ENCODE data around the gene NECTIN2.
"Not testable (repeated sequence)": the region's sequence is repeated elsewhere in the genome, so short reads cannot be mapped to it uniquely, and the experiment has no call there.

Gene NECTIN2

DNA sequence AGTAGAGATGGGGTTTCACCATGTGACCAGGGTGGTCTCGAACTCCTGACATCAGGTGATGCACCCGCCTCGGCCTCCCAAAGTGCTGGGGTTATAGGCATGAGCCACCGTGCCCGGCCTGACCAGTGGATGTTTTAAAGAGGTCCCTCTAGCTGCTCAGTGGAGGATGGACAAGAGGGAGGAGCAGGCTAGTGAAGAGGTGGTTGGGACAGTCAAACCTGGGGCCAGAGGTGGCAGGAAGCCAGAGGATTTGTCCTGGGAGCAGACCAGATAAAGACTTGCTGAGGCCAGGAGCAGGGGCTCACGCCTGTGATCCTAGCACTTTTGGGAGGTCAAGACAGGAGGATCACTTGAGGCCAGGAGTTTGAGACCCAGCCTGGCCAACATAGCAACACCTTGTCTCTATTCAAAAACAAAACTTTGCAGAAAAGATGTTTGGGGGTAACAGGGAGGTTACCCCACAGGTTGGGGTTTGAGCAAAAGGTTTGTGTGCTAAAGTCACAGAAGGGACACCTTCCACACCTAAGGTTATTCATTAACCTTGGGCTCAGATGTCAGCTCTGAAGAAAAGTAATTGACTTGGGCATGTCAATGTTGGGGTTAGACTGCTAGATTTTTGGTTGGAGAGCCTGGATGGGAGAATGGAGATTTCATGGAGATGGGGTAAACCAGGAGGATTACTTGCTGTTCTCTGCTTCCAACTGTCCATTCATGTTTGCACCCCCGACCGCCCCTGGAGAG, 28.2 kb upstream of the NECTIN2 start:
- Histone ChIP-seq H3K9me3 (ENCODE audit: control insufficient read depth, insufficient read depth, low read length) (no peaks in the 10 kb centered on the region), H3K36me3 (ENCODE audit: control insufficient read depth, insufficient read depth, low read length) (peaks cover 31% of the 10 kb centered on the region), H3K4me1 (ENCODE audit: control insufficient read depth, insufficient read depth, low read length) (no peaks in the 10 kb centered on the region), H3K27ac (ENCODE audit: low read length) (no peak overlapping the region), H3K27me3 (ENCODE audit: control insufficient read depth, insufficient read depth, low read length) (no peaks in the 10 kb centered on the region), H3K4me3 (ENCODE audit: low read length) (no peak overlapping the region)
- DNase-seq (ENCODE audit: low read depth, low spot score): no peak
- no CpG with 5 or more reads among the region's 8 CpGs for WGBS (ENCODE audit: insufficient coverage, insufficient read length)

GRCh38 chr19:44818466-44819031, 27.5 kb upstream of the NECTIN2 start:
- Histone ChIP-seq H3K4me3 (ENCODE audit: low read length) (no peak overlapping the region), H3K36me3 (ENCODE audit: control insufficient read depth, insufficient read depth, low read length) (peaks cover 27% of the 10 kb centered on the region), H3K9me3 (ENCODE audit: control insufficient read depth, insufficient read depth, low read length) (no peaks in the 10 kb centered on the region), H3K4me1 (ENCODE audit: control insufficient read depth, insufficient read depth, low read length) (no peaks in the 10 kb centered on the region), H3K27ac (ENCODE audit: low read length) (no peak overlapping the region), H3K27me3 (ENCODE audit: control insufficient read depth, insufficient read depth, low read length) (no peaks in the 10 kb centered on the region)
- WGBS (ENCODE audit: insufficient coverage, insufficient read length): no CpG with 5 or more reads among the region's 20 CpGs
- no peak for DNase-seq (ENCODE audit: low read depth, low spot score)

DNA sequence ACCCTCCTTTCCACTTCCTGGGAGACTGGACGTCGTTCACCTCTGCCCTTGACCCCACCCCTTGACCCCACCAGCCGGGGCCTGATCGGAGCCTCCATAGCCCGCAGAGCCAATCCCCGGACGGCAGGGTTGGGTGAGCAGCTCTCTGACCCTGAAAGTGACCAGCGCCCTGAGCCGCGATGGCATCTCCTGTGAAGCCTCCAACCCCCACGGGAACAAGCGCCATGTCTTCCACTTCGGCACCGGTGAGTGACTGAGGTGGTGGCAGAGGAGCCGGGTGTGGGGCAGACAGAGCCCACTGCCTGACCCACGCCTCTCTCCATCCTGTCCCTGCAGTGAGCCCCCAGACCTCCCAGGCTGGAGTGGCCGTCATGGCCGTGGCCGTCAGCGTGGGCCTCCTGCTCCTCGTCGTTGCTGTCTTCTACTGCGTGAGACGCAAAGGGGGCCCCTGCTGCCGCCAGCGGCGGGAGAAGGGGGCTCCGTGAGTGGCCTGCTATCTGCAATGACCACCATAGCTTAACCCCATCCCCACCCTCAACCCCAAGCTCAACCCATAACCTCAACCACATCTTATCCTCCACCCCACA, 26.8 kb upstream of the NECTIN2 start:
- no peak for DNase-seq (ENCODE audit: low read depth, low spot score)
- Histone ChIP-seq H3K36me3 (ENCODE audit: control insufficient read depth, insufficient read depth, low read length) (peaks cover 19% of the 10 kb centered on the region), H3K4me1 (ENCODE audit: control insufficient read depth, insufficient read depth, low read length) (no peaks in the 10 kb centered on the region), H3K27ac (ENCODE audit: low read length) (no peak overlapping the region), H3K27me3 (ENCODE audit: control insufficient read depth, insufficient read depth, low read length) (no peaks in the 10 kb centered on the region), H3K4me3 (ENCODE audit: low read length) (no peak overlapping the region), H3K9me3 (ENCODE audit: control insufficient read depth, insufficient read depth, low read length) (no peaks in the 10 kb centered on the region)
- WGBS (ENCODE audit: insufficient coverage, insufficient read length): no CpG with 5 or more reads among the region's 28 CpGs

DNA sequence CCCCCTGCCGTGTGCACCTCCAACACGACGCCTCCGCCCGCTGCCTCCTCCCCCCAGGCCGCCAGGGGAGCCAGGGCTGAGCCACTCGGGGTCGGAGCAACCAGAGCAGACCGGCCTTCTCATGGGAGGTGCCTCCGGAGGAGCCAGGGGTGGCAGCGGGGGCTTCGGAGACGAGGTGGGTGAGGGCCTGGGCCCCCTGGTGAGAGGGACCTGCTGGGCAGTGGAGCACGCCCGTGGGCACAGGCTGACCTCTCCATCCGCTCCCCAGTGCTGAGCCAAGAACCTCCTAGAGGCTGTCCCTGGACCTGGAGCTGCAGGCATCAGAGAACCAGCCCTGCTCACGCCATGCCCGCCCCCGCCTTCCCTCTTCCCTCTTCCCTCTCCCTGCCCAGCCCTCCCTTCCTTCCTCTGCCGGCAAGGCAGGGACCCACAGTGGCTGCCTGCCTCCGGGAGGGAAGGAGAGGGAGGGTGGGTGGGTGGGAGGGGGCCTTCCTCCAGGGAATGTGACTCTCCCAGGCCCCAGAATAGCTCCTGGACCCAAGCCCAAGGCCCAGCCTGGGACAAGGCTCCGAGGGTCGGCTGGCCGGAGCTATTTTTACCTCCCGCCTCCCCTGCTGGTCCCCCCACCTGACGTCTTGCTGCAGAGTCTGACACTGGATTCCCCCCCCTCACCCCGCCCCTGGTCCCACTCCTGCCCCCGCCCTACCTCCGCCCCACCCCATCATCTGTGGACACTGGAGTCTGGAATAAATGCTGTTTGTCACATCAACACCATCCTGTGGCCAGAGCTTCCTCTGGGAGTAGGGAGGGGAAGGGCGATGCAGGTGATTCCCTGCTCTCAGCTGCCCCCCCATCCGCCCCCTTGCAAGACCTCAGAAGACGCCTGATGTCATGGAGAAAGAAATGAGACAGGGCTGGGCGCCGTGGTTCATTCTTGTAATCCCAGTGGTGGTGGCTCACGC, 25.2 kb upstream of the NECTIN2 start:
- no peaks in the 10 kb centered on the region for H3K4me1 ChIP-seq (ENCODE audit: control insufficient read depth, insufficient read depth, low read length)
- H3K9me3 ChIP-seq (ENCODE audit: control insufficient read depth, insufficient read depth, low read length): no peaks in the 10 kb centered on the region
- no peak overlapping the region for H3K4me3 ChIP-seq (ENCODE audit: low read length)
- WGBS (ENCODE audit: insufficient coverage, insufficient read length): no CpG with 5 or more reads among the region's 35 CpGs
- H3K36me3 ChIP-seq (ENCODE audit: control insufficient read depth, insufficient read depth, low read length): peaks cover 16% of the 10 kb centered on the region
- peaks cover 5% of the 10 kb centered on the region for H3K27me3 ChIP-seq (ENCODE audit: control insufficient read depth, insufficient read depth, low read length)
- no peak overlapping the region for H3K27ac ChIP-seq (ENCODE audit: low read length)
- DNase-seq (ENCODE audit: low read depth, low spot score): no peak

GRCh38 chr19:44822177-44822576, 23.9 kb upstream of the NECTIN2 start:
- Histone ChIP-seq H3K4me1 (ENCODE audit: control insufficient read depth, insufficient read depth, low read length) (no peaks in the 10 kb centered on the region), H3K27ac (ENCODE audit: low read length) (no peak overlapping the region), H3K36me3 (ENCODE audit: control insufficient read depth, insufficient read depth, low read length) (peaks cover 16% of the 10 kb centered on the region), H3K27me3 (ENCODE audit: control insufficient read depth, insufficient read depth, low read length) (peaks cover 7% of the 10 kb centered on the region), H3K9me3 (ENCODE audit: control insufficient read depth, insufficient read depth, low read length) (no peaks in the 10 kb centered on the region), H3K4me3 (ENCODE audit: low read length) (no peak overlapping the region)
- no CpG with 5 or more reads among the region's 11 CpGs for WGBS (ENCODE audit: insufficient coverage, insufficient read length)
- no peak for DNase-seq (ENCODE audit: low read depth, low spot score)

- H3K4me1 ChIP-seq (ENCODE audit: control insufficient read depth, insufficient read depth, low read length): no peaks in the 10 kb centered on the region
- peaks cover 8% of the 10 kb centered on the region for H3K27me3 ChIP-seq (ENCODE audit: control insufficient read depth, insufficient read depth, low read length)
- no peak overlapping the region for H3K4me3 ChIP-seq (ENCODE audit: low read length)
- WGBS (ENCODE audit: insufficient coverage, insufficient read length): no CpG with 5 or more reads among the region's 10 CpGs
- peaks cover 16% of the 10 kb centered on the region for H3K36me3 ChIP-seq (ENCODE audit: control insufficient read depth, insufficient read depth, low read length)
- H3K9me3 ChIP-seq (ENCODE audit: control insufficient read depth, insufficient read depth, low read length): no peaks in the 10 kb centered on the region
- H3K27ac ChIP-seq (ENCODE audit: low read length): no peak overlapping the region
- DNase-seq (ENCODE audit: low read depth, low spot score): no peak
Observed at GRCh38 chr19:44822670-44823372, 23.3 kb upstream of the NECTIN2 start.

- peaks cover 16% of the 10 kb centered on the region for H3K36me3 ChIP-seq (ENCODE audit: control insufficient read depth, insufficient read depth, low read length)
- H3K4me3 ChIP-seq (ENCODE audit: low read length): no peak overlapping the region
- H3K9me3 ChIP-seq (ENCODE audit: control insufficient read depth, insufficient read depth, low read length): no peaks in the 10 kb centered on the region
- no CpG with 5 or more reads among the region's 4 CpGs for WGBS (ENCODE audit: insufficient coverage, insufficient read length)
- DNase-seq (ENCODE audit: low read depth, low spot score): no peak
- H3K4me1 ChIP-seq (ENCODE audit: control insufficient read depth, insufficient read depth, low read length): no peaks in the 10 kb centered on the region
- H3K27ac ChIP-seq (ENCODE audit: low read length): no peak overlapping the region
- H3K27me3 ChIP-seq (ENCODE audit: control insufficient read depth, insufficient read depth, low read length): peaks cover 8% of the 10 kb centered on the region
Observed at GRCh38 chr19:44823373-44823698, 22.8 kb upstream of the NECTIN2 start.

DNA sequence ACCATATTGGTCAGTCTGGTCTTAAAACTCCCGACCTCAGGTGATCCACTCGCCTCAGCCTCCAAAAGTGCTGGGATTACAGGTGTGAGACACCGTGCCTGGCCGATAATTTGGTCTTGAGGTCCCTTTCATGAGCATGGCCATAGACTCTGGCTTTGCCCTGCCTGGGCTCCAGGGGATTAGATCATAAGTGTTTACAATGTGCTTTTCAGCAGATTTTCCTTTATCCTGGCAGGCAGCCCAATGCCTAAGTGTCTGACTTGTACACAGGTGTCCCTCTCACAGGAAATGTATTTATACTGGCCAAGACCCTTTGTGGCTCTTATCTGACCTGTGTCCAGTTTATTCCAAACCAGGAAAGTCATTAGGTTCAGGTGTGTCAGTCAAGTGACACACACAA, 21.3 kb upstream of the NECTIN2 start:
- H3K4me3 ChIP-seq (ENCODE audit: low read length): no peak overlapping the region
- DNase-seq (ENCODE audit: low read depth, low spot score): no peak
- no peak overlapping the region for H3K27ac ChIP-seq (ENCODE audit: low read length)
- peaks cover 7% of the 10 kb centered on the region for H3K36me3 ChIP-seq (ENCODE audit: control insufficient read depth, insufficient read depth, low read length)
- peaks cover 8% of the 10 kb centered on the region for H3K27me3 ChIP-seq (ENCODE audit: control insufficient read depth, insufficient read depth, low read length)
- H3K4me1 ChIP-seq (ENCODE audit: control insufficient read depth, insufficient read depth, low read length): no peaks in the 10 kb centered on the region
- no CpG with 5 or more reads among the region's 4 CpGs for WGBS (ENCODE audit: insufficient coverage, insufficient read length)
- no peaks in the 10 kb centered on the region for H3K9me3 ChIP-seq (ENCODE audit: control insufficient read depth, insufficient read depth, low read length)

- no CpG with 5 or more reads among the region's 6 CpGs for WGBS (ENCODE audit: insufficient coverage, insufficient read length)
- H3K4me3 ChIP-seq (ENCODE audit: low read length); H3K27me3 ChIP-seq (ENCODE audit: control insufficient read depth, insufficient read depth, low read length); H3K9me3 ChIP-seq (ENCODE audit: control insufficient read depth, insufficient read depth, low read length); DNase-seq (ENCODE audit: low read depth, low spot score); H3K27ac ChIP-seq (ENCODE audit: low read length); H3K36me3 ChIP-seq (ENCODE audit: control insufficient read depth, insufficient read depth, low read length); H3K4me1 ChIP-seq (ENCODE audit: control insufficient read depth, insufficient read depth, low read length): not testable (repeated sequence)
Observed at GRCh38 chr19:44832875-44833274, 13.2 kb upstream of the NECTIN2 start.

GRCh38 chr19:44834399-44834798, 11.7 kb upstream of the NECTIN2 start:
- not testable (repeated sequence) for H3K4me3 ChIP-seq (ENCODE audit: low read length); H3K27me3 ChIP-seq (ENCODE audit: control insufficient read depth, insufficient read depth, low read length); H3K27ac ChIP-seq (ENCODE audit: low read length); H3K4me1 ChIP-seq (ENCODE audit: control insufficient read depth, insufficient read depth, low read length); H3K9me3 ChIP-seq (ENCODE audit: control insufficient read depth, insufficient read depth, low read length); H3K36me3 ChIP-seq (ENCODE audit: control insufficient read depth, insufficient read depth, low read length); DNase-seq (ENCODE audit: low read depth, low spot score)
- WGBS (ENCODE audit: insufficient coverage, insufficient read length): no CpG with 5 or more reads among the region's 8 CpGs
